HepG2 (cell line): ENCODE data around the gene CREBRF. TPM values are rescaled to one million over a fixed set of nuclear protein-coding genes. Genes with fewer than 3 reads are reported as not detected.

Experiments
- ATAC-seq: fragments of 200-7000 bp; cut with Tn5 transposase; 3 replicates; pipeline ENCODE4 v1.9.1; 2020; ENCODE audit warnings: mild to moderate bottlenecking, moderate library complexity
- BruUV-seq: library from RNA; stranded (reverse); fragments of 400-500 nt; replicated peaks from 2 replicates; lab custom pipeline; 2021; lab: Mats Ljungman, UMichigan
- CTCF ChIA-PET: fragments of 300-600 bp; formaldehyde crosslinking; extraction: SDS; loops from one replicate; lab custom pipeline; 2021; ENCODE audit warnings: low total read pairs, inconsistent platforms, low intra/inter-chr PET ratio; lab: Yijun Ruan, JAX
- POLR2A ChIA-PET: fragments of 350-600 bp; sonication (Branson Sonifier 250); formaldehyde crosslinking; loops from one replicate; lab custom pipeline; 2020; ENCODE audit warnings: antibody characterized with exemption, inconsistent platforms; lab: Yijun Ruan, JAX
- DNase-seq: peaks from one replicate; pipeline ENCODE4 v3.0.0-alpha.2; 2015; ENCODE audit warnings: low spot score
- FAIRE-seq: peaks from 3 replicates; lab custom pipeline; 2011; peaks lifted over from hg19 to GRCh38; lab: Jason Lieb, UNC
- H2AFZ ChIP-seq: one replicate; pipeline ENCODE4 v1.6.1; 2011; ENCODE audit warnings: low read length, inconsistent platforms
- H3K27ac ChIP-seq: fragments of 300-600 bp; 3 replicates; pipeline ENCODE4 v1.8.0; 2011; ENCODE audit warnings: mixed run types, mild to moderate bottlenecking, mixed read lengths, low read length, inconsistent platforms; ENCODE audit not compliant: insufficient read depth; ENCODE audit errors: extremely low read length
- H3K27me3 ChIP-seq, 2 experiments: fragments of 200-600 bp in 1 of 2; 2 replicates in 1 of 2; 3 replicates in 1 of 2; pipeline versions ENCODE4 v1.6.0 to v1.8.0; 2011; ENCODE audit warnings: low read length in 2 of 2, mild to moderate bottlenecking in 2 of 2, moderate library complexity in 2 of 2, inconsistent platforms in 1 of 2; ENCODE audit not compliant: insufficient read depth in 2 of 2, control insufficient read depth in 1 of 2
- H3K36me3 ChIP-seq, 2 experiments: fragments of 200-600 bp in 1 of 2; replicated peaks in 1 of 2; 2 replicates in 1 of 2; 3 replicates in 1 of 2; pipeline versions ENCODE4 v1.5.1 to v1.8.0; 2011; ENCODE audit warnings: low read length in 2 of 2, inconsistent platforms in 1 of 2; ENCODE audit not compliant: insufficient read depth in 2 of 2, control insufficient read depth in 1 of 2
- H3K4me1 ChIP-seq: 2 replicates; pipeline ENCODE4 v1.5.1; 2012; ENCODE audit warnings: low read length, inconsistent platforms; ENCODE audit not compliant: insufficient read depth
- H3K4me2 ChIP-seq: 2 replicates; pipeline ENCODE4 v1.6.0; 2011; ENCODE audit warnings: low read depth, low read length, inconsistent platforms
- H3K4me3 ChIP-seq, 3 experiments: fragments of 200-600 bp in 1 of 3; sonication (generic), shearing (Covaris generic) in 1 of 3; replicated peaks in 1 of 3; 2 replicates each; pipeline ENCODE4 v1.5.1; 2011 to 2016; ENCODE audit warnings: low read length in 3 of 3, inconsistent platforms in 2 of 3, low read depth in 2 of 3, mild to moderate bottlenecking in 2 of 3, control low read depth in 1 of 3, mixed read lengths in 1 of 3; ENCODE audit not compliant: insufficient read depth in 1 of 3
- H3K79me2 ChIP-seq: one replicate; pipeline ENCODE4 v1.6.1; 2011; ENCODE audit warnings: low read length, inconsistent platforms; ENCODE audit not compliant: insufficient read depth
- H3K9ac ChIP-seq: 2 replicates; pipeline ENCODE4 v1.6.0; 2011; ENCODE audit warnings: mild to moderate bottlenecking, low read depth, low read length, inconsistent platforms; ENCODE audit not compliant: insufficient read depth
- H3K9me3 ChIP-seq: 2 replicates; pipeline ENCODE4 v1.5.1; 2012; ENCODE audit warnings: mild to moderate bottlenecking, low read length
- H4K20me1 ChIP-seq: 2 replicates; pipeline ENCODE4 v1.6.0; 2011; ENCODE audit warnings: inconsistent platforms, mild to moderate bottlenecking, low read length, moderate library complexity; ENCODE audit not compliant: insufficient read depth
- CHD4 ChIP-seq: fragments of 200-600 bp; sonication (generic); IDR thresholded peaks from 2 replicates; pipeline ENCODE4 v1.7.0; 2017; ENCODE audit warnings: mild to moderate bottlenecking, low read length, borderline replicate concordance
- PITX1 ChIP-seq: sonication (generic); formaldehyde crosslinking; IDR thresholded peaks from 2 replicates; pipeline ENCODE4 v1.5.1; 2020; ENCODE audit warnings: mild to moderate bottlenecking, missing genetic modification reagents
- ZFAT ChIP-seq: sonication (generic); formaldehyde crosslinking; conservative IDR thresholded peaks from 2 replicates; pipeline ENCODE4 v1.8.1; 2023; ENCODE audit warnings: missing genetic modification reagents, inconsistent platforms
- ZFP36L1 ChIP-seq: sonication (generic); formaldehyde crosslinking; IDR thresholded peaks from 2 replicates; pipeline ENCODE4 v1.8.0; 2022; ENCODE audit warnings: mild to moderate bottlenecking, missing genetic modification reagents, moderate library complexity
- ZNF232 ChIP-seq: sonication (generic); formaldehyde crosslinking; IDR thresholded peaks from 2 replicates; pipeline ENCODE4 v1.4.0; 2020; ENCODE audit warnings: missing genetic modification reagents, borderline replicate concordance
- ZNF251 ChIP-seq: sonication (generic); formaldehyde crosslinking; IDR thresholded peaks from 2 replicates; pipeline ENCODE4 v1.9.0; 2021; ENCODE audit warnings: mild to moderate bottlenecking, missing genetic modification reagents
- ZNF317 ChIP-seq: sonication (generic); formaldehyde crosslinking; IDR thresholded peaks from 2 replicates; pipeline ENCODE4 v1.5.0; 2020; ENCODE audit warnings: mild to moderate bottlenecking, missing genetic modification reagents
- ZNF761 ChIP-seq: sonication (generic); formaldehyde crosslinking; conservative IDR thresholded peaks from 2 replicates; pipeline ENCODE4 v1.4.0; 2020; ENCODE audit warnings: mild to moderate bottlenecking, missing genetic modification reagents
- ZNF773 ChIP-seq: sonication (generic); formaldehyde crosslinking; IDR thresholded peaks from 2 replicates; pipeline ENCODE4 v1.4.0; 2020; ENCODE audit warnings: missing genetic modification reagents, borderline replicate concordance
- ZNF790 ChIP-seq: sonication (generic); formaldehyde crosslinking; IDR thresholded peaks from 2 replicates; pipeline ENCODE4 v1.8.0; 2022; ENCODE audit warnings: missing genetic modification reagents, mild to moderate bottlenecking, borderline replicate concordance
- ZSCAN9 ChIP-seq: IDR thresholded peaks from 2 replicates; pipeline ENCODE4 v1.6.1; 2016; ENCODE audit warnings: borderline replicate concordance
- WGBS: methylation state at CpG from one replicate; pipeline ENCODE4 v1.1.6; 2017; ENCODE audit warnings: low lambda C conversion rate; 5-methylcytosine and 5-hydroxymethylcytosine counted together
- in situ Hi-C: cut with HindIII; loops from 2 replicates; pipeline ENCODE4 v1.10.0; 2017; ENCODE audit warnings: low pct_unique_long_range_greater_than_20kb; ENCODE audit not compliant: extremely low pct_ligation_motif_present
- intact Hi-C: fragments of 100-400 bp; cut with micrococcal nuclease; formaldehyde crosslinking; loops from one replicate; pipeline ENCODE4 v1.10.0; 2022; ENCODE audit not compliant: unreplicated experiment
- polyA plus RNA-seq, 8 experiments: library from polyadenylated mRNA; depleted of rRNA in 3 of 8; stranded (reverse) in 7 of 8; unstranded in 1 of 8; fragments of >200 nt; fragmentation: Illumina TruSeq in 4 of 8; extraction: Trizol in 4 of 8; gene quantifications; 2 replicates each; pipeline versions ENCODE4 v1.2.1 to v1.2.3, GENCODE V29; 2011 to 2016; ENCODE audit warnings: low read depth in 4 of 8, missing spikeins in 1 of 8, mixed read lengths in 1 of 8; ENCODE audit not compliant: insufficient read depth in 1 of 8
- total RNA-seq, 5 experiments: library from RNA; depleted of rRNA; stranded (reverse); fragments of >200 nt; fragmentation: Illumina TruSeq; extraction: Trizol; gene quantifications; 2 replicates each; pipeline ENCODE4 v1.2.3, GENCODE V29; 2016; ENCODE audit warnings: low read depth in 1 of 5
- TF ChIP-seq, protein P1 (sequence below): sonication (generic); formaldehyde crosslinking; IDR thresholded peaks from 2 replicates; pipeline ENCODE4 v1.5.0; 2020; ENCODE audit warnings: missing genetic modification reagents
- TF ChIP-seq, protein P2 (sequence below): sonication (generic); formaldehyde crosslinking; IDR thresholded peaks from 2 replicates; pipeline ENCODE4 v1.5.0; 2020; ENCODE audit warnings: missing genetic modification reagents, mild to moderate bottlenecking, borderline replicate concordance
- TF ChIP-seq, protein P3 (sequence below): sonication (generic); formaldehyde crosslinking; conservative IDR thresholded peaks from 2 replicates; pipeline ENCODE4 v1.4.0; 2020; ENCODE audit warnings: missing genetic modification reagents
- TF ChIP-seq, protein P4 (sequence below): sonication (generic); formaldehyde crosslinking; IDR thresholded peaks from 2 replicates; pipeline ENCODE4 v1.5.0; 2020; ENCODE audit warnings: mild to moderate bottlenecking, missing genetic modification reagents

The CREBRF gene
- total and polyA plus RNA-seq, 2 of the 13 experiments (the other 11 are each of a cell fraction or from before 2014, with no cell fraction given) = 4.5 to 10.2 TPM

DNA sequence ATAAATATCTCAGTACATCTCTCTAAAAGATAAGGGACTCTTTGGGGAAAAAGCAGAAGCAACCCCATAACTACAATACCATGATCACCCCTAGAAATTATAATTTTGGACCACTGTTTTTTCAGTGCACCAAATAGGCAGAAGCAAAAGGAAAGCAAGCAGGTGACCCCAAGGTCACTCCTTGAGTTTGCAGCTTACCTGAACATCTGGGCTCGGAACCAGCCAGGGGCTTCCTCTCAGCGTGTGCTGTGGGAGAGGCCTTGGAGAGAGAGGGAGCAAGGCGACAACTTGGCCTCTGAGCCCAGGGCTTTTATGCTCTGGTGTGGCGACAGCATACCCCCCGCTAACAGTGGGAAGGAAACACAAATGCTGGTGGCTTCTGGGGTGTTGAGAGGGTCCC, 105.0 kb downstream of the CREBRF start (continued):
- TF ChIP-seq PITX1 = no peak
- TF ChIP-seq ZNF251 (CRISPR knock-in tag) = no peak
- TF ChIP-seq, protein P1, sequence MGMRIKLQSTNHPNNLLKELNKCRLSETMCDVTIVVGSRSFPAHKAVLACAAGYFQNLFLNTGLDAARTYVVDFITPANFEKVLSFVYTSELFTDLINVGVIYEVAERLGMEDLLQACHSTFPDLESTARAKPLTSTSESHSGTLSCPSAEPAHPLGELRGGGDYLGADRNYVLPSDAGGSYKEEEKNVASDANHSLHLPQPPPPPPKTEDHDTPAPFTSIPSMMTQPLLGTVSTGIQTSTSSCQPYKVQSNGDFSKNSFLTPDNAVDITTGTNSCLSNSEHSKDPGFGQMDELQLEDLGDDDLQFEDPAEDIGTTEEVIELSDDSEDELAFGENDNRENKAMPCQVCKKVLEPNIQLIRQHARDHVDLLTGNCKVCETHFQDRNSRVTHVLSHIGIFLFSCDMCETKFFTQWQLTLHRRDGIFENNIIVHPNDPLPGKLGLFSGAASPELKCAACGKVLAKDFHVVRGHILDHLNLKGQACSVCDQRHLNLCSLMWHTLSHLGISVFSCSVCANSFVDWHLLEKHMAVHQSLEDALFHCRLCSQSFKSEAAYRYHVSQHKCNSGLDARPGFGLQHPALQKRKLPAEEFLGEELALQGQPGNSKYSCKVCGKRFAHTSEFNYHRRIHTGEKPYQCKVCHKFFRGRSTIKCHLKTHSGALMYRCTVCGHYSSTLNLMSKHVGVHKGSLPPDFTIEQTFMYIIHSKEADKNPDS (CRISPR knock-in tag) = no peak
- TF ChIP-seq ZSCAN9 = no peak
- no peak for TF ChIP-seq CHD4
- TF ChIP-seq, protein P2, sequence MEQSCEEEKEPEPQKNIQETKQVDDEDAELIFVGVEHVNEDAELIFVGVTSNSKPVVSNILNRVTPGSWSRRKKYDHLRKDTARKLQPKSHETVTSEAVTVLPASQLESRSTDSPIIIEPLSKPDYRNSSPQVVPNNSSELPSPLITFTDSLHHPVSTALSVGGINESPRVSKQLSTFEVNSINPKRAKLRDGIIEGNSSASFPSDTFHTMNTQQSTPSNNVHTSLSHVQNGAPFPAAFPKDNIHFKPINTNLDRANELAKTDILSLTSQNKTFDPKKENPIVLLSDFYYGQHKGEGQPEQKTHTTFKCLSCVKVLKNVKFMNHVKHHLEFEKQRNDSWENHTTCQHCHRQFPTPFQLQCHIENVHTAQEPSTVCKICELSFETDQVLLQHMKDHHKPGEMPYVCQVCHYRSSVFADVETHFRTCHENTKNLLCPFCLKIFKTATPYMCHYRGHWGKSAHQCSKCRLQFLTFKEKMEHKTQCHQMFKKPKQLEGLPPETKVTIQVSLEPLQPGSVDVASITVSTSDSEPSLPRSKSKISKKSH = no peak
- TF ChIP-seq, protein P3, sequence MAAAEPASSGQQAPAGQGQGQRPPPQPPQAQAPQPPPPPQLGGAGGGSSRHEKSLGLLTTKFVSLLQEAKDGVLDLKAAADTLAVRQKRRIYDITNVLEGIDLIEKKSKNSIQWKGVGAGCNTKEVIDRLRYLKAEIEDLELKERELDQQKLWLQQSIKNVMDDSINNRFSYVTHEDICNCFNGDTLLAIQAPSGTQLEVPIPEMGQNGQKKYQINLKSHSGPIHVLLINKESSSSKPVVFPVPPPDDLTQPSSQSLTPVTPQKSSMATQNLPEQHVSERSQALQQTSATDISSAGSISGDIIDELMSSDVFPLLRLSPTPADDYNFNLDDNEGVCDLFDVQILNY (CRISPR knock-in tag) = no peak
- TF ChIP-seq ZNF232 (CRISPR knock-in tag) = no peak

DNA sequence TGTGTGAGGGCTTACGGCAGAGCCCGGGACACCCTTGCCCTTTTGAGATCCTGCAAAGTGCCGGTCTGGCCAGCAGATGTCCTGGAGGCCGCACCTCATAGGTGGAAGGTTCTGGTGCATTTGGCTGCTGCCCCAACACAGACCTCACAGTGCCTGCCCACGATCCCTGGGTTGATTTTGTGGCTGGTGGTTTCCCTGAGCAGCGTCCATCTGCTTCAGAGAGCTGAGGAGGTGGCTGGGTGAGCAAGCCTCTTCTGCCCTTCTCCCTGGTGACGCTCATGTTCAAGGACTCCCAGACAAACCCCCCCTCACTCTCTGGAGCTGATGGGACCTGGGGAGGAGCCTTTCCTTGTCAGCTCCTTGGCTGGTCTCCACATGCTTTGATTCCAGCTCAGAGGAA, 107.1 kb downstream of the CREBRF start:
- no peaks in the 10 kb centered on the region for H4K20me1 ChIP-seq
- H3K79me2 ChIP-seq = no peaks in the 10 kb centered on the region
- CTCF ChIA-PET = no interaction called here
- H3K4me2 ChIP-seq = no peak overlapping the region
- H3K27me3 ChIP-seq = peaks cover 2 to 3% of the 10 kb centered on the region in 2 experiments; a peak in 2 of 5 replicates
- FAIRE-seq = no peak
- ATAC-seq = no peak; the same call in 2 of the 3 replicates
- POLR2A ChIA-PET = interaction anchor here (1.1 kb wide), 1 partner anchor 167 kb away, joined by 3 read pairs; no protein-coding TSS in a partner anchor
- TF ChIP-seq ZFAT (CRISPR knock-in tag) (no peak), ZNF790 (CRISPR knock-in tag) (no peak), ZFP36L1 (CRISPR knock-in tag) (no peak), ZNF761 (CRISPR knock-in tag) (no peak), ZNF317 (no peak), ZNF773 (no peak)
- TF ChIP-seq, protein P4, sequence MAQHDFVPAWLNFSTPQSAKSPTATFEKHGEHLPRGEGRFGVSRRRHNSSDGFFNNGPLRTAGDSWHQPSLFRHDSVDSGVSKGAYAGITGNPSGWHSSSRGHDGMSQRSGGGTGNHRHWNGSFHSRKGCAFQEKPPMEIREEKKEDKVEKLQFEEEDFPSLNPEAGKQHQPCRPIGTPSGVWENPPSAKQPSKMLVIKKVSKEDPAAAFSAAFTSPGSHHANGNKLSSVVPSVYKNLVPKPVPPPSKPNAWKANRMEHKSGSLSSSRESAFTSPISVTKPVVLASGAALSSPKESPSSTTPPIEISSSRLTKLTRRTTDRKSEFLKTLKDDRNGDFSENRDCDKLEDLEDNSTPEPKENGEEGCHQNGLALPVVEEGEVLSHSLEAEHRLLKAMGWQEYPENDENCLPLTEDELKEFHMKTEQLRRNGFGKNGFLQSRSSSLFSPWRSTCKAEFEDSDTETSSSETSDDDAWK (CRISPR knock-in tag) = no peak
- H3K36me3 ChIP-seq = peaks cover 11 to 37% of the 10 kb centered on the region in 2 experiments
- in situ Hi-C loops = no loop called here
- DNase-seq = no peak
- H3K9me3 ChIP-seq = no peaks in the 10 kb centered on the region
- H3K9ac ChIP-seq = no peak overlapping the region
- 0 out of 2 replicates have a peak, but pooled peaks cover 7% of the 10 kb centered on the region for H3K4me1 ChIP-seq
- H3K4me3 ChIP-seq = no peak overlapping the region
- WGBS = 100% methylated on average over 2 of the region's 7 CpGs
- BruUV-seq = no TSS peak
- H3K27ac ChIP-seq = no peak overlapping the region
- intact Hi-C loops = no loop called here
- H2AFZ ChIP-seq = no peak overlapping the region
